ENCODE results near the gene AP5S1.

The AP5S1 gene

GRCh38 chr20:3794701-3795420, 25.5 kb upstream of the AP5S1 start:
- DNase-seq, result no peak

GRCh38 chr20:3795511-3796468, 24.6 kb upstream of the AP5S1 start, which contains the start of gene CDC25B:
CDC25B (plus strand) TSS chr20:3796310; CDS start chr20:3796532, 222 bp downstream.
- DNase-seq, result peak; percentile 89 to 92

GRCh38 chr20:3796477-3797225, 23.7 kb upstream of the AP5S1 start:
- no peak for DNase-seq

GRCh38 chr20:3797226-3797545, 23.2 kb upstream of the AP5S1 start:
- DNase-seq, result no peak

- no peak for DNase-seq
Observed at GRCh38 chr20:3797592-3798372, 22.6 kb upstream of the AP5S1 start.

- DNase-seq, result no peak
Observed at GRCh38 chr20:3798373-3798768, 22.0 kb upstream of the AP5S1 start.

GRCh38 chr20:3798908-3799248, 21.5 kb upstream of the AP5S1 start:
- no peak for DNase-seq

- DNase-seq, result no peak
Observed at GRCh38 chr20:3800256-3800877, 20.0 kb upstream of the AP5S1 start.

- DNase-seq, result no peak
Observed at GRCh38 chr20:3800878-3801260, 19.5 kb upstream of the AP5S1 start.

- DNase-seq, result no peak
Observed at GRCh38 chr20:3801299-3801698, 19.0 kb upstream of the AP5S1 start.

- no peak for DNase-seq
Observed at GRCh38 chr20:3801846-3802245, 18.5 kb upstream of the AP5S1 start.

GRCh38 chr20:3802524-3803239, 17.7 kb upstream of the AP5S1 start:
- DNase-seq, result no peak

GRCh38 chr20:3803289-3803688, 17.1 kb upstream of the AP5S1 start:
- no peak for DNase-seq

GRCh38 chr20:3803854-3804253, 16.5 kb upstream of the AP5S1 start:
- DNase-seq, result no peak

GRCh38 chr20:3804254-3804751, 16.0 kb upstream of the AP5S1 start:
- DNase-seq, result no peak

GRCh38 chr20:3804781-3805180, 15.6 kb upstream of the AP5S1 start:
- no peak for DNase-seq

GRCh38 chr20:3808544-3808943, 11.8 kb upstream of the AP5S1 start:
- DNase-seq, result no peak

- DNase-seq, result peak; percentile 89 to 91
Observed at GRCh38 chr20:3811467-3812258, 8.7 kb upstream of the AP5S1 start.

- no peak for DNase-seq
Observed at GRCh38 chr20:3812259-3812681, 8.1 kb upstream of the AP5S1 start.
